GM12878 (cell line): Measurements from ENCODE around the gene CYP4F11. TPM values are rescaled to one million over a fixed set of nuclear protein-coding genes. Genes with fewer than 3 reads are reported as not detected.

Experiments used
- ATAC-seq: fragments of 200-7000 bp; cut with Tn5 transposase; 3 replicates; pipeline ENCODE4 v1.9.1; 2020; ENCODE audit warnings: mild to moderate bottlenecking, moderate library complexity
- BruUV-seq: library from RNA; stranded (reverse); fragments of 400-500 nt; replicated peaks from 2 replicates; lab custom pipeline; 2021; lab: Mats Ljungman, UMichigan
- CTCF ChIA-PET: fragments of 300-600 bp; sonication (Branson Sonifier 250); formaldehyde crosslinking; extraction: SDS; loops from one replicate; lab custom pipeline; 2021; ENCODE audit warnings: inconsistent platforms; lab: Yijun Ruan, JAX
- POLR2A ChIA-PET: fragments of 350-600 bp; formaldehyde crosslinking; extraction: SDS; loops from one replicate; lab custom pipeline; 2021; ENCODE audit warnings: inconsistent platforms; lab: Charles Lee
- RAD21 ChIA-PET: fragments of 300-600 bp; sonication (Branson Sonifier 250); formaldehyde crosslinking; loops from one replicate; lab custom pipeline; 2023; ENCODE audit warnings: antibody characterized with exemption; ENCODE audit not compliant: unreplicated experiment; lab: Charles Lee
- SMC1A ChIA-PET: fragments of 300-600 bp; sonication (Branson Sonifier 250); formaldehyde crosslinking; loops from one replicate; lab custom pipeline; 2023; ENCODE audit not compliant: unreplicated experiment, uncharacterized antibody; lab: Charles Lee
- DNase-seq: peaks from one replicate; pipeline ENCODE4 v3.0.0-alpha.2; 2011; ENCODE audit warnings: low read depth, low spot score
- FAIRE-seq: peaks from 3 replicates; lab custom pipeline; 2011; peaks lifted over from hg19 to GRCh38; lab: Jason Lieb, UNC
- H2AFZ ChIP-seq: 2 replicates; pipeline ENCODE4 v1.6.0; 2011; ENCODE audit warnings: low read depth, low read length, control low read depth; ENCODE audit not compliant: control insufficient read depth
- H3K27ac ChIP-seq: 2 replicates; pipeline ENCODE4 v1.5.1; 2011; ENCODE audit warnings: control low read depth; ENCODE audit not compliant: control insufficient read depth, insufficient read depth
- H3K27me3 ChIP-seq, 2 experiments: replicated peaks in 1 of 2; 2 replicates each; pipeline versions ENCODE4 v1.6.0 to v1.6.1; 2011; ENCODE audit warnings: low read length in 1 of 2; ENCODE audit not compliant: control insufficient read depth in 2 of 2, insufficient read depth in 2 of 2
- H3K36me3 ChIP-seq, 2 experiments: 2 replicates each; pipeline ENCODE4 v1.5.1; 2011; ENCODE audit warnings: low read length in 1 of 2; ENCODE audit not compliant: control insufficient read depth in 2 of 2, insufficient read depth in 2 of 2
- H3K4me1 ChIP-seq: 2 replicates; pipeline ENCODE4 v1.6.1; 2011; ENCODE audit warnings: mild to moderate bottlenecking, low read length, moderate library complexity, mixed read lengths; ENCODE audit not compliant: control insufficient read depth, insufficient read depth
- H3K4me2 ChIP-seq: 2 replicates; pipeline ENCODE4 v1.6.0; 2011; ENCODE audit warnings: control low read depth; ENCODE audit not compliant: control insufficient read depth, insufficient read depth
- H3K4me3 ChIP-seq: fragments of 200-600 bp; sonication (generic); 2 replicates; pipeline ENCODE4 v1.5.1; 2016
- H3K79me2 ChIP-seq: 2 replicates; pipeline ENCODE4 v1.6.0; 2011; ENCODE audit warnings: low read length; ENCODE audit not compliant: control insufficient read depth, insufficient read depth
- H3K9ac ChIP-seq: 2 replicates; pipeline ENCODE4 v1.8.0; 2011; ENCODE audit warnings: low read length, control low read depth, mixed read lengths; ENCODE audit not compliant: control insufficient read depth, insufficient read depth
- H3K9me3 ChIP-seq: replicated peaks from 3 replicates; pipeline ENCODE4 v1.5.1; 2011; ENCODE audit warnings: mild to moderate bottlenecking, low read length; ENCODE audit not compliant: control insufficient read depth, insufficient read depth
- H4K20me1 ChIP-seq: 2 replicates; pipeline ENCODE4 v1.6.0; 2011; ENCODE audit not compliant: control insufficient read depth, insufficient read depth
- IRF4 ChIP-seq: IDR thresholded peaks from 2 replicates; pipeline ENCODE4 v1.6.1; 2011; ENCODE audit warnings: low read depth, low read length
- NKRF ChIP-seq: fragments of 450-650 bp; conservative IDR thresholded peaks from 2 replicates; pipeline ENCODE4 v1.6.1; 2017; ENCODE audit warnings: mild to moderate bottlenecking, moderate library complexity
- RUNX3 ChIP-seq: IDR thresholded peaks from 2 replicates; pipeline ENCODE4 v1.6.1; 2012; ENCODE audit warnings: low read length, inconsistent platforms
- SKIL ChIP-seq: fragments of 450-650 bp; IDR thresholded peaks from 2 replicates; pipeline ENCODE4 v1.6.1; 2017; ENCODE audit warnings: mild to moderate bottlenecking, low read depth, inconsistent platforms; ENCODE audit not compliant: poor library complexity, severe bottlenecking
- SMAD5 ChIP-seq: IDR thresholded peaks from 2 replicates; pipeline ENCODE4 v1.6.1; 2016; ENCODE audit warnings: antibody characterized with exemption, low read depth
- STAT1 ChIP-seq: fragments of 450-650 bp; conservative IDR thresholded peaks from 2 replicates; pipeline ENCODE4 v1.6.1; 2014; ENCODE audit warnings: antibody characterized with exemption, mild to moderate bottlenecking
- TARDBP ChIP-seq: IDR thresholded peaks from 2 replicates; pipeline ENCODE4 v1.6.1; 2016; ENCODE audit warnings: borderline replicate concordance
- WGBS: methylation state at CpG from one replicate; pipeline ENCODE4 v1.1.6; 2016; ENCODE audit warnings: low lambda C conversion rate; ENCODE audit not compliant: insufficient replicate concordance, insufficient coverage; ENCODE audit errors: missing lambda C conversion rate; 5-methylcytosine and 5-hydroxymethylcytosine counted together
- in situ Hi-C: fragments of 300-500 bp; cut with MboI; formaldehyde crosslinking; loops from 9 replicates; pipeline ENCODE4 v1.14.3; 2018; ENCODE audit warnings: mixed read lengths
- intact Hi-C: fragments of 100-400 bp; cut with micrococcal nuclease; formaldehyde crosslinking; loops from one replicate; pipeline ENCODE4 v1.14.2; 2022; ENCODE audit not compliant: unreplicated experiment
- polyA plus RNA-seq, 11 experiments: library from polyadenylated mRNA; depleted of rRNA in 4 of 11; unstranded in 6 of 11; stranded (reverse) in 5 of 11; fragments of >200 nt; fragmentation: Nextera tagmentation in 4 of 11; fragmentation: Illumina TruSeq in 1 of 11; extraction: Ambion mirVana in 4 of 11; extraction: Trizol in 1 of 11; gene quantifications; 1 replicate in 1 of 11; 2 replicates in 10 of 11; pipeline versions ENCODE4 v1.2.1 to v1.2.3, GENCODE V29; 2011 to 2016; ENCODE audit warnings: inconsistent platforms in 2 of 11, missing spikeins in 2 of 11, low read depth in 1 of 11
- total RNA-seq, 4 experiments: library from RNA; depleted of rRNA in 3 of 4; stranded (reverse); fragments of >200 nt in 3 of 4; fragmentation: Illumina TruSeq in 1 of 4; extraction: Trizol in 1 of 4; gene quantifications; 2 replicates each; pipeline versions ENCODE4 v1.2.1 to v1.2.3, GENCODE V29; 2013 to 2021

CYP4F11 gene
- total and polyA plus RNA-seq, 10 of the 15 experiments (the other 5 are each of a cell fraction or from before 2014, with no cell fraction given), result not detected

- TF ChIP-seq SKIL, result no peak
- TF ChIP-seq, all 136 proteins: peak for 0
Measured at GRCh38 chr19:15928321-15928720, 6.0 kb downstream of the CYP4F11 start (continued).

- Histone ChIP-seq H3K4me1 (no peaks in the 10 kb centered on the region), H3K9me3 (no peaks in the 10 kb centered on the region), H4K20me1 (no peaks in the 10 kb centered on the region), H3K27me3 (no peaks in the 10 kb centered on the region; a peak in 1 of 4 replicates), H2AFZ (no peak overlapping the region), H3K4me2 (no peak overlapping the region), H3K79me2 (no peaks in the 10 kb centered on the region), H3K36me3 (no peaks in the 10 kb centered on the region), H3K9ac (no peak overlapping the region), H3K27ac (no peak overlapping the region), H3K4me3 (no peak overlapping the region)
- no peak for TF ChIP-seq NKRF
- no peak for TF ChIP-seq RUNX3
- TF ChIP-seq STAT1, result no peak
- TF ChIP-seq SMAD5, result no peak
- no peak for TF ChIP-seq TARDBP
- no peak for TF ChIP-seq IRF4
- DNase-seq, result no peak
- ChIA-PET RAD21 (no interaction called here), CTCF (no interaction called here), POLR2A (no interaction called here), SMC1A (no interaction called here)
- BruUV-seq, result no TSS peak
- no peak for ATAC-seq
- intact Hi-C loops (no loop called here), in situ Hi-C loops (no loop called here)
- 0% methylated on average over 1 of the region's 1 CpG for WGBS
- FAIRE-seq, result no peak
Measured at GRCh38 chr19:15926484-15926883, 7.8 kb downstream of the CYP4F11 start.
